Left lung (tissue), 10 donors: ENCODE measurements around the gene PBRM1. TPM values are rescaled to one million over a fixed set of nuclear protein-coding genes. Genes with fewer than 3 reads are reported as not detected.
A peak's percentile ranks its signal among the peaks of the same experiment; 100 is the strongest.

Source experiments
- ATAC-seq: fragments of 200-7000 bp; cut with Tn5 transposase; one replicate; pipeline ENCODE4 v1.9.1; 2020; ENCODE audit warnings: moderate library complexity
- DNase-seq, 4 donors: peaks; one replicate each; pipeline ENCODE4 v3.0.0-alpha.2; 2013 to 2020
- H3K27ac ChIP-seq, 2 donors: fragments of 200-600 bp; sonication (generic) in 1 of 2; one replicate each; pipeline versions ENCODE4 v1.5.0 to v1.8.0; 2020 to 2021
- H3K27me3 ChIP-seq, 2 donors: fragments of 200-600 bp; sonication (generic) in 1 of 2; one replicate each; pipeline versions ENCODE4 v1.5.0 to v1.8.0; 2020 to 2021
- H3K36me3 ChIP-seq, 2 donors: fragments of 200-600 bp; sonication (generic) in 1 of 2; one replicate each; pipeline versions ENCODE4 v1.5.0 to v1.8.0; 2020 to 2021
- H3K4me1 ChIP-seq, 2 donors: fragments of 200-600 bp; one replicate each; pipeline ENCODE4 v1.8.0; 2021
- H3K4me3 ChIP-seq, 2 donors: fragments of 200-600 bp; sonication (generic) in 1 of 2; one replicate each; pipeline versions ENCODE4 v1.5.0 to v1.8.0; 2020 to 2021; ENCODE audit warnings: mild to moderate bottlenecking in 1 of 2
- H3K9me3 ChIP-seq, 2 donors: fragments of 200-600 bp; sonication (generic) in 1 of 2; one replicate each; pipeline versions ENCODE4 v1.5.0 to v1.8.0; 2020 to 2021
- CTCF ChIP-seq, 2 donors: fragments of 200-600 bp; sonication (generic) in 1 of 2; IDR thresholded peaks; one replicate each; pipeline versions ENCODE4 v1.5.0 to v1.8.0; 2021; ENCODE audit warnings: antibody characterized with exemption in 2 of 2
- intact Hi-C, 2 donors: fragments of 100-400 bp; cut with DNase I; formaldehyde crosslinking; loops; one replicate each; pipeline versions ENCODE4 v1.11.2 to v1.14.2; 2022
- polyA plus RNA-seq, 6 donors: library from polyadenylated mRNA; unstranded; fragments of 120-200 nt; gene quantifications; one replicate each; pipeline ENCODE4 v1.2.1, GENCODE V29; 2013; ENCODE audit not compliant: insufficient read length in 6 of 6
- total RNA-seq, 2 donors: library from RNA; stranded (reverse); fragmentation: NEBNext Ultra II Directional; extraction: Animal tissue kit (Norgen Biotek cat#: 25700); gene quantifications; one replicate each; pipeline ENCODE4 v1.2.1, GENCODE V29; 2021
- donor health status: DM: no; HTN: yes; CAD: no.
- donor health status: DM: no; HTN: no; CAD: no.

Gene PBRM1
- total and polyA plus RNA-seq, 8 donors: 62.2 to 79.8 (median 65.8) TPM

DNA sequence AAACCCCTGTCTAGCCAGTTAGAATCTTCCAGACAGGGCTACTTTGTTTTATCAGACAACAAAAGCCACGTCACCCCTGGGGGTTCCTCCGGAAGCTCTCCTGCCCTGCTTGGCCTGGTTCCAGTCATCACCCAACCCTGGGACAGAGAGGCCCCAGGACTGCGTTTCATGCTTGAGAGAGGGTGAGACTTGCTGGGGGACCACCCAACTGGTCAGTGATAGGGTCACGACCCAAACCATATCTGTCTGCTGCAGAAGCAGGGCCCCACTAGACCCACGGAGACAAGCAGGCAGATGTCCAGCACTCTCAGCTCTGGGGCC, 153.2 kb downstream of the PBRM1 start:
- peaks cover 22 to 68% of the 10 kb centered on the region in 2 donors for H3K4me1 ChIP-seq
- intact Hi-C loops: loop anchor here in 1 of 2 donors (10.0 kb wide), 1 partner anchor 68 kb away; no protein-coding TSS in a partner anchor
- H3K9me3 ChIP-seq: no peaks in the 10 kb centered on the region
- TF ChIP-seq CTCF (IDR thresholded peaks at IDR 0.05): no peak
- DNase-seq (peak in 1 of 4 donors; percentile 46), ATAC-seq (no peak)
- H3K27ac ChIP-seq: peak overlapping the region in 1 of 2 donors; percentile 53
- H3K4me3 ChIP-seq: peak overlapping the region; percentile 62 to 69
- peaks cover 0 to 31% of the 10 kb centered on the region in 2 donors for H3K27me3 ChIP-seq
- peaks cover 0 to 14% of the 10 kb centered on the region in 2 donors for H3K36me3 ChIP-seq

DNA sequence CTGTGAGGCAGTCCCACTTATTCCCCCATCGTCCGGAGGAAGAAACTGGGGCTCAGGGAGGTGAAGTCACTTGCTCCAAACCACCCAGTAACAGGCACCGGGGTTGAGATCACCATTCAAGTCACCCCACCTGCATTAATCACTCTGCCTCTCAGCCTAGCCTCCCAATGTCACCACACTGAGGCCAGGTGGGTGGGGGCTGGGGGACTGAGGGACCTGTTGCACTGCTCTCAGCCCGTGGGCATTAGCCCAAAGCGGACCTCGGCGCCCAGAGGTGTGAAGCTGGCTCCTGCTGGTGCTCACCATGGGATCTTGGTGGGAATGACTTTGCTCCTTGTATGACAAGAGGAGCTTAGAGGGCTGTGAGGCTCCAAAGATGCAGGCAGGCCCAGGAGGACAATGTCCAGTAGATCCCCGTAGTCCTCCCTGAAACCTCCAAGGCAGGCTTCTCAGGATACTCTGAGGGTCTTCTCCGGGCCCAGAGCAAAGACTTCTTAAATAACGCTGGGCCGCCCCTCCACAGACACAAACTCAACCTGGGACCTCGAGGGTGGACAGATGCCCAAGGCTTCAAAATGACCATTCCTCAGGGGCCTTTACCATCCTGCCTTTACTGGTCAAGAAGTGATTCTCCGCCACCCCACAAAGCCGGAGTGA, 153.7 kb downstream of the PBRM1 start:
- H3K4me3 ChIP-seq: peak overlapping the region; percentile 62 to 69
- DNase-seq (peak in 2 of 4 donors; percentile 34 to 75), ATAC-seq (no peak)
- intact Hi-C loops: loop anchor here in 1 of 2 donors (10.0 kb wide), 1 partner anchor 67 kb away; no protein-coding TSS in a partner anchor
- peaks cover 0 to 19% of the 10 kb centered on the region in 2 donors for H3K36me3 ChIP-seq
- H3K27ac ChIP-seq: no peak overlapping the region
- no peaks in the 10 kb centered on the region for H3K9me3 ChIP-seq
- peaks cover 27 to 68% of the 10 kb centered on the region in 2 donors for H3K4me1 ChIP-seq
- peaks cover 0 to 31% of the 10 kb centered on the region in 2 donors for H3K27me3 ChIP-seq
- no peak for TF ChIP-seq CTCF (IDR thresholded peaks at IDR 0.05)

GRCh38 chr3:52530918-52531826, 154.5 kb downstream of the PBRM1 start:
- no peak overlapping the region for H3K27ac ChIP-seq
- no peak for TF ChIP-seq CTCF (IDR thresholded peaks at IDR 0.05)
- H3K4me3 ChIP-seq: no peak overlapping the region
- peaks cover 0 to 21% of the 10 kb centered on the region in 2 donors for H3K36me3 ChIP-seq
- H3K9me3 ChIP-seq: no peaks in the 10 kb centered on the region
- peaks cover 0 to 31% of the 10 kb centered on the region in 2 donors for H3K27me3 ChIP-seq
- ATAC-seq (no peak), DNase-seq (peak in 2 of 4 donors; percentile 32 to 53)
- H3K4me1 ChIP-seq: peaks cover 34 to 73% of the 10 kb centered on the region in 2 donors
- intact Hi-C loops: loop anchor here in 1 of 2 donors (10.0 kb wide), 1 partner anchor 66 kb away; no protein-coding TSS in a partner anchor

DNA sequence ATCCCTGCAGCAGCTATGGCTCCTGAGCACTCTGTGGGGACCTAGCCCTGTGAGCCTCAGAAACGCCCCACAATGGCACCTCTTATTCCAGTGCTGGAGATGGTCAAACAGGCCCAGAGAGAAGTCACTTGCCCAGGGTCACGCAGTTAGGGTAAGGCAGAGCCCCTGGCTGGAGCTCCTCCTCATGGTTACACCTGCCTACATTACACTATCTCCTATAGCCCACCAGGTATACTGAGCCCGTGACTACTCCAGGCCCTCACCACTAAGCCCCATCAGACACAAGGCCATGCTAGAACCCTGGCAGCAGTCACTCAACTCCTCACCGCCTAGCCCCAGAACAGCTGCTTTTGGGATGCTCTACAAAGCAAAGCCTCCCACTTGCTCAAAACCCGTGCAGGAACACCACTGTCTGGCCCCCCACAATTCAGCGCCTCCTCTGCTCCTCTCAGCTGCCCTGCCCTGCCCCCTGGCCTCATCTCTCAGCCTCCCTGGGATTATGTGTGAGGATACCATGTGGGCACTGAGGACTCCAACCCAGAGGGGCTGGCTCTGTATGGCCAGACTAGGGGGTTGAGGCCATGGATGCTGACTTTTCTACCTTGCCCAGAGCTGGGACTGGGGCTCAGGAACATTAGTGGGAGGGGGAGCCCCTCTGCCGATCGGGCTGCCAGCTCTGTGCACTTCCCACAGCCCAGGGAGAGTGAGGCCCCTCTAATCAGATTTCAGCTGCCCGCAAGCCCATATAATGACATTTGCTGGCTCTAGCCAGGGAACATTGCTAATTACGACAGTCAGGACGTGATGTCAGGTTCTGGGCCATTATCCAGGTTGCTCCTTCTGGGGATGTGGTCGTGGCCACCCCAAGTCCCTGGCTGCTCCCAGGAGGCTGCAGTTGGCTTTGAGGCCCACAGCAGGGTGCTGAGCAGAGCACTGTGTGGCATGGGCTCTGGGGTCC, 156.1 kb downstream of the PBRM1 start:
- ATAC-seq (no peak), DNase-seq (peak in 3 of 4 donors; percentile 29 to 67 (median 39))
- no peak for TF ChIP-seq CTCF (IDR thresholded peaks at IDR 0.05)
- peaks cover 0 to 29% of the 10 kb centered on the region in 2 donors for H3K36me3 ChIP-seq
- H3K9me3 ChIP-seq: no peaks in the 10 kb centered on the region
- H3K27ac ChIP-seq: no peak overlapping the region
- H3K4me3 ChIP-seq: no peak overlapping the region
- intact Hi-C loops: loop anchor here in 1 of 2 donors (10.0 kb wide), 1 partner anchor 65 kb away; no protein-coding TSS in a partner anchor
- peaks cover 0 to 24% of the 10 kb centered on the region in 2 donors for H3K27me3 ChIP-seq
- peaks cover 48 to 73% of the 10 kb centered on the region in 2 donors for H3K4me1 ChIP-seq
